B cell (primary cell): ENCODE results near the gene USP48. TPM values are rescaled to one million over a fixed set of nuclear protein-coding genes. Genes with fewer than 3 reads are reported as not detected.

Experiments
- ATAC-seq: fragments of 200-7000 bp; cut with Tn5 transposase; one replicate; pipeline ENCODE4 v1.10.0; 2021; ENCODE audit warnings: low read depth, mild to moderate bottlenecking, moderate number of reproducible peaks, moderate library complexity
- CTCF ChIA-PET: fragments of 350-600 bp; sonication (Branson Sonifier 250); formaldehyde crosslinking; loops from one replicate; lab custom pipeline; 2021; ENCODE audit warnings: antibody characterized with exemption, inconsistent platforms; lab: Charles Lee
- POLR2A ChIA-PET: fragments of 350-600 bp; sonication (Branson Sonifier 250); formaldehyde crosslinking; loops from one replicate; lab custom pipeline; 2021; ENCODE audit warnings: antibody characterized with exemption; lab: Charles Lee
- DNase-seq: peaks from one replicate; pipeline ENCODE4 v3.0.0; 2013
- H2AFZ ChIP-seq: 2 replicates; pipeline ENCODE4 v1.6.1; 2012; ENCODE audit warnings: mild to moderate bottlenecking, low read depth, low read length; ENCODE audit not compliant: insufficient read depth, poor library complexity, severe bottlenecking
- H3K27ac ChIP-seq, 2 donors: 1 replicate in 1 of 2; 2 replicates in 1 of 2; pipeline ENCODE4 v1.5.1; 2012 to 2013; ENCODE audit warnings: low read length in 2 of 2, mild to moderate bottlenecking in 2 of 2, moderate library complexity in 1 of 2
- H3K27me3 ChIP-seq, 4 experiments: fragments of 200-600 bp in 1 of 4; sonication (generic) in 1 of 4; replicated peaks in 1 of 4; 1 replicate in 2 of 4; 2 replicates in 2 of 4; pipeline versions ENCODE4 v1.6.1 to v1.7.0; 2013 to 2016; ENCODE audit warnings: low read length in 3 of 4, mild to moderate bottlenecking in 2 of 4, mixed read lengths in 1 of 4, moderate library complexity in 1 of 4; ENCODE audit not compliant: insufficient read depth in 4 of 4, control insufficient read depth in 3 of 4; ENCODE audit errors: control extremely low read depth in 1 of 4
- H3K36me3 ChIP-seq, 2 experiments: replicated peaks in 1 of 2; 1 replicate in 1 of 2; 2 replicates in 1 of 2; pipeline versions ENCODE4 v1.6.1 to v1.7.1; 2013; ENCODE audit warnings: low read length in 1 of 2; ENCODE audit not compliant: insufficient read depth in 2 of 2, control insufficient read depth in 1 of 2; ENCODE audit errors: control extremely low read depth in 1 of 2, extremely low read depth in 1 of 2
- H3K4me1 ChIP-seq, 2 donors: fragments of 200-600 bp in 1 of 2; sonication (generic) in 1 of 2; 1 replicate in 1 of 2; 2 replicates in 1 of 2; pipeline versions ENCODE4 v1.5.1 to v1.6.1; 2013 to 2017; ENCODE audit warnings: low read length in 2 of 2; ENCODE audit not compliant: control insufficient read depth in 2 of 2, insufficient read depth in 2 of 2
- H3K4me2 ChIP-seq: replicated peaks from 2 replicates; pipeline ENCODE3; 2012; ENCODE audit warnings: mild to moderate bottlenecking, low read depth, low read length; ENCODE audit not compliant: poor library complexity, severe bottlenecking
- H3K4me3 ChIP-seq, 5 experiments: fragments of 200-600 bp in 1 of 5; sonication (generic) in 1 of 5; 1 replicate in 3 of 5; 2 replicates in 2 of 5; pipeline versions ENCODE4 v1.5.1 to v1.7.0; 2011 to 2016; ENCODE audit warnings: low read length in 4 of 5, mild to moderate bottlenecking in 4 of 5, low read depth in 2 of 5, control low read depth in 1 of 5, moderate library complexity in 1 of 5; ENCODE audit not compliant: insufficient read depth in 1 of 5; ENCODE audit errors: control extremely low read depth in 1 of 5, extremely low read depth in 1 of 5
- H3K79me2 ChIP-seq: fragments of 200-600 bp; sonication (generic); one replicate; pipeline ENCODE4 v1.6.0; 2016; ENCODE audit warnings: low read length; ENCODE audit not compliant: control insufficient read depth, insufficient read depth
- H3K9ac ChIP-seq: fragments of 200-600 bp; sonication (generic); 2 replicates; pipeline ENCODE4 v1.6.1; 2017; ENCODE audit warnings: mild to moderate bottlenecking, low read length, moderate library complexity
- H3K9me3 ChIP-seq, 3 donors: one replicate each; pipeline versions ENCODE4 v1.6.1 to v1.7.1; 2013; ENCODE audit warnings: low read length in 2 of 3; ENCODE audit not compliant: control insufficient read depth in 2 of 3, insufficient read depth in 1 of 3; ENCODE audit errors: control extremely low read depth in 1 of 3
- H4K20me1 ChIP-seq: 2 replicates; pipeline ENCODE4 v1.6.0; 2012; ENCODE audit warnings: mild to moderate bottlenecking, low read length; ENCODE audit not compliant: insufficient read depth, control insufficient read depth, poor library complexity, severe bottlenecking
- H3K27ac Mint-ChIP-seq: one replicate; pipeline ENCODE4 v1.8.0; 2021; ENCODE audit warnings: mixed read lengths
- H3K27me3 Mint-ChIP-seq: one replicate; pipeline ENCODE4 v1.8.0; 2021; ENCODE audit warnings: mixed read lengths
- H3K4me1 Mint-ChIP-seq: one replicate; pipeline ENCODE4 v1.8.0; 2021; ENCODE audit warnings: mixed read lengths
- H3K4me3 Mint-ChIP-seq: one replicate; pipeline ENCODE4 v1.8.0; 2021; ENCODE audit warnings: mixed read lengths
- H3K9me3 Mint-ChIP-seq: one replicate; pipeline ENCODE4 v1.8.0; 2022; ENCODE audit warnings: mixed read lengths; ENCODE audit not compliant: insufficient read depth
- CTCF ChIP-seq: fragments of 200-600 bp; IDR thresholded peaks from one replicate; pipeline ENCODE4 v1.8.0; 2022; ENCODE audit warnings: antibody characterized with exemption, mild to moderate bottlenecking
- EZH2 ChIP-seq: IDR thresholded peaks from 2 replicates; pipeline ENCODE4 v1.6.1; 2012; ENCODE audit warnings: borderline replicate concordance, low read depth, mild to moderate bottlenecking, moderate library complexity, low read length; ENCODE audit not compliant: insufficient read depth, poor library complexity, severe bottlenecking
- WGBS: methylation state at CpG from one replicate; pipeline ENCODE4 v1.1.5; 2013; ENCODE audit warnings: missing lambda C conversion rate; ENCODE audit not compliant: insufficient coverage; 5-methylcytosine and 5-hydroxymethylcytosine counted together
- intact Hi-C: fragments of 100-400 bp; cut with micrococcal nuclease; formaldehyde crosslinking; loops from one replicate; pipeline ENCODE4 v1.10.0; 2022
- polyA plus RNA-seq: library from polyadenylated mRNA; depleted of rRNA; stranded (reverse); fragments of >200 nt; gene quantifications from 2 replicates; pipeline ENCODE4 v1.2.3, GENCODE V29; 2012
- total RNA-seq, 2 donors: library from RNA; stranded (reverse); fragments of 120-200 nt in 1 of 2; gene quantifications; 1 replicate in 1 of 2; 2 replicates in 1 of 2; pipeline versions ENCODE4 v1.2.3 to v1.2.4, GENCODE V29; 2013 to 2022

The USP48 gene
- total and polyA plus RNA-seq, 2 donors (not counting 1 experiment from before 2014, with no cell fraction given): 21.2 to 135 TPM

GRCh38 chr1:21811875-21812305 lies 28.9 kb upstream of the USP48 start, which contains the start of gene LDLRAD2:
LDLRAD2 (plus strand) TSS chr1:21812265; CDS start chr1:21812452, 187 bp downstream.
- H3K4me2 ChIP-seq: no peak within 1 kb of the TSS
- no peak within 1 kb of the TSS for H3K4me3 Mint-ChIP-seq
- no peak within 1 kb of the TSS for H3K27ac Mint-ChIP-seq
- no peak within 1 kb of the TSS for H3K9ac ChIP-seq
- ChIA-PET POLR2A (no interaction called here), CTCF (no interaction called here)
- peaks cover 8% of the 10 kb centered on the region for H3K27me3 Mint-ChIP-seq
- no peak within 1 kb of the TSS for H3K27ac ChIP-seq
- peaks cover 11 to 23% of the 10 kb centered on the region in 2 donors for H3K4me1 ChIP-seq
- WGBS: 68% methylated on average over 2 of the region's 2 CpGs
- no peak for TF ChIP-seq CTCF
- no peak for TF ChIP-seq EZH2
- peaks cover 0 to 3% (median 0%) of the 10 kb centered on the region in 3 donors for H3K9me3 ChIP-seq
- no peaks in the 10 kb centered on the region for H3K27me3 ChIP-seq
- no peak within 1 kb of the TSS for H2AFZ ChIP-seq
- DNase-seq: no peak
- H3K4me3 ChIP-seq: no peak within 1 kb of the TSS
- no peaks in the 10 kb centered on the region for H3K79me2 ChIP-seq
- H3K9me3 Mint-ChIP-seq: no peaks in the 10 kb centered on the region
- intact Hi-C loops: no loop called here
- no peak for ATAC-seq
- no peaks in the 10 kb centered on the region for H3K36me3 ChIP-seq
- H3K4me1 Mint-ChIP-seq: peaks cover 15% of the 10 kb centered on the region
- no peaks in the 10 kb centered on the region for H4K20me1 ChIP-seq

- H4K20me1 ChIP-seq: no peaks in the 10 kb centered on the region
- ATAC-seq: no peak
- no peaks in the 10 kb centered on the region for H3K9me3 Mint-ChIP-seq
Observed at GRCh38 chr1:21804536-21804935, 21.6 kb upstream of the USP48 start.

More at GRCh38 chr1:21804536-21804935, 21.6 kb upstream of the USP48 start:
- Histone ChIP-seq H3K9ac (no peak overlapping the region), H3K4me1 (no peaks in the 10 kb centered on the region), H3K9me3 (peaks cover 0 to 1% (median 0%) of the 10 kb centered on the region in 3 donors), H3K79me2 (no peaks in the 10 kb centered on the region), H3K36me3 (no peaks in the 10 kb centered on the region), H3K27ac (no peak overlapping the region), H2AFZ (no peak overlapping the region), H3K4me2 (no peak overlapping the region), H3K27me3 (no peaks in the 10 kb centered on the region), H3K4me3 (no peak overlapping the region)
- no peak overlapping the region for H3K27ac Mint-ChIP-seq
- TF ChIP-seq CTCF: no peak
- TF ChIP-seq EZH2: no peak
- CTCF ChIA-PET: no interaction called here
- WGBS: no CpG with 5 or more reads among the region's 2 CpGs
- intact Hi-C loops: no loop called here
- POLR2A ChIA-PET: no interaction called here
- H3K4me3 Mint-ChIP-seq: no peak overlapping the region
- H3K4me1 Mint-ChIP-seq: peaks cover 2% of the 10 kb centered on the region
- no peak for DNase-seq
- no peaks in the 10 kb centered on the region for H3K27me3 Mint-ChIP-seq
